Mucosa of descending colon (tissue), 3 donors: ENCODE data around the gene TM9SF4. TPM values are rescaled to one million over a fixed set of nuclear protein-coding genes. Genes with fewer than 3 reads are reported as not detected.
A peak's percentile ranks its signal among the peaks of the same experiment; 100 is the strongest.

Experiments
- ATAC-seq: fragments of 200-7000 bp; cut with Tn5 transposase; one replicate; pipeline ENCODE4 v1.9.1; 2020; ENCODE audit warnings: mild to moderate bottlenecking, moderate library complexity
- DNase-seq, 3 donors: peaks; one replicate each; pipeline ENCODE4 v3.0.0-alpha.2; 2020
- H3K36me3 ChIP-seq: fragments of 200-600 bp; one replicate; pipeline ENCODE4 v1.8.0; 2021; ENCODE audit warnings: low read depth, mild to moderate bottlenecking
- H3K4me1 ChIP-seq: fragments of 200-600 bp; one replicate; pipeline ENCODE4 v1.8.0; 2021; ENCODE audit warnings: low read depth, mild to moderate bottlenecking
- H3K4me3 ChIP-seq: fragments of 200-600 bp; one replicate; pipeline ENCODE4 v1.8.0; 2021; ENCODE audit warnings: mild to moderate bottlenecking
- H3K9me3 ChIP-seq: fragments of 200-600 bp; one replicate; pipeline ENCODE4 v1.8.0; 2021; ENCODE audit warnings: mild to moderate bottlenecking
- intact Hi-C, 2 donors: fragments of 100-400 bp; cut with DNase I in 1 of 2; cut with micrococcal nuclease in 1 of 2; formaldehyde crosslinking; loops; one replicate each; pipeline versions ENCODE4 v1.11.0 to v1.11.1; 2022; cut with DNase I, micrococcal nuclease
- total RNA-seq, 3 donors: library from RNA; stranded (reverse); fragmentation: NEBNext Ultra II Directional in 2 of 3; extraction: Animal tissue kit (Norgen Biotek cat#: 25700) in 2 of 3; gene quantifications; one replicate each; pipeline versions ENCODE4 v1.2.1 to v1.2.4, GENCODE V29; 2021 to 2023
- TF ChIP-seq, protein P1 (sequence below): fragments of 200-600 bp; IDR thresholded peaks from one replicate; pipeline ENCODE4 v1.8.0; 2022; ENCODE audit warnings: antibody characterized with exemption, mild to moderate bottlenecking
- donor health status: DM: no; HTN: no; CAD: no; lungs with moderate emphysema.
- donor health status: DM: no; HTN: no; CAD: no.
- donor health status: DM: no; HTN: yes; CAD: no.

Gene TM9SF4
- total RNA-seq, 3 donors from 2014 or later: 54.1 to 74.7 (median 65.8) TPM

GRCh38 chr20:32153156-32153665, 43.7 kb downstream of the TM9SF4 start:
- Histone ChIP-seq H3K4me3 (no peak overlapping the region), H3K9me3 (no peaks in the 10 kb centered on the region), H3K4me1 (peaks cover 10% of the 10 kb centered on the region), H3K36me3 (no peaks in the 10 kb centered on the region)
- TF ChIP-seq, protein P1, sequence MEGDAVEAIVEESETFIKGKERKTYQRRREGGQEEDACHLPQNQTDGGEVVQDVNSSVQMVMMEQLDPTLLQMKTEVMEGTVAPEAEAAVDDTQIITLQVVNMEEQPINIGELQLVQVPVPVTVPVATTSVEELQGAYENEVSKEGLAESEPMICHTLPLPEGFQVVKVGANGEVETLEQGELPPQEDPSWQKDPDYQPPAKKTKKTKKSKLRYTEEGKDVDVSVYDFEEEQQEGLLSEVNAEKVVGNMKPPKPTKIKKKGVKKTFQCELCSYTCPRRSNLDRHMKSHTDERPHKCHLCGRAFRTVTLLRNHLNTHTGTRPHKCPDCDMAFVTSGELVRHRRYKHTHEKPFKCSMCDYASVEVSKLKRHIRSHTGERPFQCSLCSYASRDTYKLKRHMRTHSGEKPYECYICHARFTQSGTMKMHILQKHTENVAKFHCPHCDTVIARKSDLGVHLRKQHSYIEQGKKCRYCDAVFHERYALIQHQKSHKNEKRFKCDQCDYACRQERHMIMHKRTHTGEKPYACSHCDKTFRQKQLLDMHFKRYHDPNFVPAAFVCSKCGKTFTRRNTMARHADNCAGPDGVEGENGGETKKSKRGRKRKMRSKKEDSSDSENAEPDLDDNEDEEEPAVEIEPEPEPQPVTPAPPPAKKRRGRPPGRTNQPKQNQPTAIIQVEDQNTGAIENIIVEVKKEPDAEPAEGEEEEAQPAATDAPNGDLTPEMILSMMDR: no peak
- ATAC-seq: no peak
- intact Hi-C loops: no loop called here
- DNase-seq: no peak

- Histone ChIP-seq H3K9me3 (no peaks in the 10 kb centered on the region), H3K4me3 (no peak overlapping the region), H3K36me3 (no peaks in the 10 kb centered on the region), H3K4me1 (peaks cover 10% of the 10 kb centered on the region)
- no peak for DNase-seq
- no peak for ATAC-seq
- intact Hi-C loops: no loop called here
- TF ChIP-seq, protein P1: no peak
These were observed 44.3 kb downstream of the TM9SF4 start for GRCh38 chr20:32153771-32154170.

GRCh38 chr20:32155017-32155981, 45.8 kb downstream of the TM9SF4 start:
- Histone ChIP-seq H3K4me1 (peaks cover 10% of the 10 kb centered on the region), H3K36me3 (no peaks in the 10 kb centered on the region), H3K4me3 (no peak overlapping the region), H3K9me3 (no peaks in the 10 kb centered on the region)
- ATAC-seq (peak; percentile 84), DNase-seq (peak; percentile 61 to 84 (median 64))
- TF ChIP-seq, protein P1: no peak
- intact Hi-C loops: no loop called here

DNA sequence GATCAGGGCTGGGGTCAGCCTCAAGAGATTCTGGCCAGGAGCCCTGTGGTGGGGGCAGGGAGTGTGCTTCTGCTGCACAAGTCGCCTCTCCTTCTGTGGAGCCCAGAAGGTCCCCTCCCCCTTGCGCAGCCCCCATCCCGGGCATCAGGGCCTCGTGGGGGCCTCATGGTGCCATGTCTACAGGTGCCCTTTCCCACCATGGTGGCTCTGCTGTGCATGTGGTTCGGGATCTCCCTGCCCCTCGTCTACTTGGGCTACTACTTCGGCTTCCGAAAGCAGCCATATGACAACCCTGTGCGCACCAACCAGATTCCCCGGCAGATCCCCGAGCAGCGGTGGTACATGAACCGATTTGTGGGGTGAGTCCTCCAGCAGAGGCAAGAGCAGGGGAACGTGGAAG, 48.1 kb downstream of the TM9SF4 start:
- peaks cover 6% of the 10 kb centered on the region for H3K4me1 ChIP-seq
- DNase-seq: no peak
- intact Hi-C loops: no loop called here
- peaks cover 2% of the 10 kb centered on the region for H3K36me3 ChIP-seq
- TF ChIP-seq, protein P1: no peak
- H3K9me3 ChIP-seq: no peaks in the 10 kb centered on the region
- no peak for ATAC-seq
- H3K4me3 ChIP-seq: no peak overlapping the region

- TF ChIP-seq, protein P1: no peak
- Histone ChIP-seq H3K9me3 (no peaks in the 10 kb centered on the region), H3K4me3 (no peak overlapping the region), H3K4me1 (peaks cover 5% of the 10 kb centered on the region), H3K36me3 (peaks cover 5% of the 10 kb centered on the region)
- intact Hi-C loops: no loop called here
- ATAC-seq (no peak), DNase-seq (no peak)
These were observed 48.8 kb downstream of the TM9SF4 start for GRCh38 chr20:32158351-32158750.
